CD8-positive, alpha-beta memory T cell (primary cell): ENCODE data around the gene RPL10. TPM values are rescaled to one million over a fixed set of nuclear protein-coding genes. Genes with fewer than 3 reads are reported as not detected.

ENCODE experiments used
- CTCF ChIA-PET: fragments of 350-600 bp; sonication (Branson Sonifier 250); formaldehyde crosslinking; loops from one replicate; lab custom pipeline; 2021; ENCODE audit warnings: antibody characterized with exemption; lab: Charles Lee
- POLR2A ChIA-PET: fragments of 350-600 bp; sonication (Branson Sonifier 250); formaldehyde crosslinking; loops from one replicate; lab custom pipeline; 2021; ENCODE audit warnings: antibody characterized with exemption; lab: Charles Lee
- DNase-seq, 5 donors: peaks; one replicate each; pipeline versions ENCODE4 v3.0.0 to v3.0.0-alpha.2; 2020 to 2022; ENCODE audit warnings: mixed read lengths in 1 of 5
- H3K27ac ChIP-seq: one replicate; pipeline ENCODE4 v1.7.0; 2013; ENCODE audit warnings: low read depth, mild to moderate bottlenecking, low read length, moderate library complexity
- H3K27me3 ChIP-seq: 2 replicates; pipeline ENCODE4 v1.7.0; 2013; ENCODE audit warnings: low read length, mild to moderate bottlenecking; ENCODE audit not compliant: insufficient read depth, poor library complexity, severe bottlenecking
- H3K36me3 ChIP-seq: 2 replicates; pipeline ENCODE4 v1.7.0; 2013; ENCODE audit warnings: mild to moderate bottlenecking, low read length, moderate library complexity; ENCODE audit not compliant: insufficient read depth
- H3K4me1 ChIP-seq: 2 replicates; pipeline ENCODE4 v1.7.0; 2013; ENCODE audit warnings: mild to moderate bottlenecking, low read length, moderate library complexity; ENCODE audit not compliant: insufficient read depth
- H3K4me3 ChIP-seq: 2 replicates; pipeline ENCODE4 v1.7.0; 2013; ENCODE audit warnings: mild to moderate bottlenecking, low read length
- H3K9me3 ChIP-seq: 2 replicates; pipeline ENCODE4 v1.7.0; 2013; ENCODE audit warnings: mild to moderate bottlenecking, low read length
- H3K27ac Mint-ChIP-seq, 8 donors: one replicate each; pipeline ENCODE4 v1.8.0; 2020 to 2021; ENCODE audit warnings: mixed read lengths in 8 of 8, mild to moderate bottlenecking in 6 of 8, inconsistent platforms in 3 of 8, moderate library complexity in 3 of 8
- H3K27me3 Mint-ChIP-seq, 2 donors: one replicate each; pipeline ENCODE4 v1.8.0; 2020 to 2021; ENCODE audit warnings: mixed read lengths in 2 of 2, mild to moderate bottlenecking in 1 of 2, moderate library complexity in 1 of 2
- H3K36me3 Mint-ChIP-seq, 3 donors: one replicate each; pipeline ENCODE4 v1.8.0; 2020 to 2021; ENCODE audit warnings: mixed read lengths in 3 of 3, inconsistent platforms in 1 of 3, mild to moderate bottlenecking in 1 of 3
- H3K4me1 Mint-ChIP-seq, 3 donors: one replicate each; pipeline ENCODE4 v1.8.0; 2020 to 2021; ENCODE audit warnings: mixed read lengths in 3 of 3, inconsistent platforms in 1 of 3, mild to moderate bottlenecking in 1 of 3
- H3K4me3 Mint-ChIP-seq, 7 donors: one replicate each; pipeline ENCODE4 v1.8.0; 2020 to 2021; ENCODE audit warnings: mixed read lengths in 7 of 7, mild to moderate bottlenecking in 6 of 7, moderate library complexity in 4 of 7, inconsistent platforms in 2 of 7
- H3K9me3 Mint-ChIP-seq, 5 donors: one replicate each; pipeline ENCODE4 v1.8.0; 2020 to 2022; ENCODE audit warnings: mixed read lengths in 5 of 5, mild to moderate bottlenecking in 3 of 5, moderate library complexity in 2 of 5, inconsistent platforms in 1 of 5
- polyA plus RNA-seq: library from polyadenylated mRNA; unstranded; fragments of 300-500 nt; fragmentation: Illumina TruSeq; gene quantifications from one replicate; pipeline ENCODE4 v1.2.3, GENCODE V29; 2021
- total RNA-seq, 2 experiments: library from RNA; stranded (reverse); gene quantifications; one replicate each; pipeline ENCODE4 v1.2.3, GENCODE V29; 2021

Gene RPL10
- total RNA-seq (1,000 to 10,000 TPM; 3,198 to 3,218 TPM), polyA plus RNA-seq (4,855 TPM)

DNA sequence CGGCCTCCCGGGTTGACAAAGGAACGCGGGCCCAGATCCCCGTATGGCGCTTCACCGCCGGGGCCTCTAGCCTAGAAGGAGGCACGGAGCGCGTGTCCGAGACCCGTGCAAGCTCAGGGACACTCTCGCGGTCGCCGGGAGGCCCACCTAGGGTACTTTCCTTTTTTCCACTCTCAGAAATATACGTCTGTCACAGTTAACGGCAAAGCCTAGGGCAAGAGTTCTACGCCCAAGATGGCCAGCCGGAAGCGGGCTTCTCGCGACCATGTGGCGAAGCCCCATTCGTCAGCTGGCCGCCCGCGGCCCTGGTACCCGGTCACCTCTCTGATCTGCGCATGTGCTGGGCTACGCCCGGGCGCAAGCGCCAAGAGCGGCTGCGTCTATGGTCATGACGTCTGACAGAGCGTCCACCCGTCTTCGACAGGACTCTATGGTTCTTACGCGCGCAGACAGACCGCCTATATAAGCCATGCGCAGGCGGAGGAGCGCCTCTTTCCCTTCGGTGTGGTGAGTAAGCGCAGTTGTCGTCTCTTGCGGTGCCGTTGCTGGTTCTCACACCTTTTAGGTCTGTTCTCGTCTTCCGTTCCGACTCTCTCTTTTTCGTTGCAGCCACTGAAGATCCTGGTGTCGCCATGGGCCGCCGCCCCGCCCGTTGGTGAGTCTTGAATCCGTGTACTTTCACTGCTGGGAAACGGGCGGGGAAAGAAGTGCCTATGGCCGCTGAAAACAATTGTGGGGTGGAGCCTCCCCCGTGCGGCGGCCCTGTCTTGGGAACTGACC is at the start of gene RPL10:
TSS of gene RPL10 (plus strand) at position 490 of the 780 bp plus-strand sequence. CDS start at position 633, 143 bp downstream.
- Histone ChIP-seq H3K9me3 (no peaks in the 10 kb centered on the region), H3K27ac (peak within 1 kb of the TSS; percentile 98), H3K4me1 (peaks cover 14% of the 10 kb centered on the region), H3K4me3 (peak within 1 kb of the TSS; percentile 89), H3K27me3 (no peaks in the 10 kb centered on the region), H3K36me3 (peaks cover 22% of the 10 kb centered on the region)
- Mint-ChIP-seq H3K4me3 (peak within 1 kb of the TSS; percentile 90 to 99 (median 97)), H3K36me3 (peaks cover 11 to 41% (median 11%) of the 10 kb centered on the region in 3 donors), H3K4me1 (peaks cover 19 to 33% (median 23%) of the 10 kb centered on the region in 3 donors), H3K27ac (peak within 1 kb of the TSS; percentile 92 to 100 (median 99)), H3K27me3 (peaks cover 0 to 15% of the 10 kb centered on the region in 2 donors), H3K9me3 (no peaks in the 10 kb centered on the region)
- DNase-seq = peak; percentile 75 to 96 (median 88)
- POLR2A ChIA-PET = interaction anchor here (0.6 to 2.9 kb wide), 16 partner anchors 12 to 427 kb away, joined by 3 to 20 read pairs (median 6); partner anchors contain the start of genes DNASE1L1, FAM3A, FLNA and HCFC1
- CTCF ChIA-PET = interaction anchor here (0.9 to 2.8 kb wide), 14 partner anchors 10 to 262 kb away, joined by 3 to 12 read pairs (median 4); partner anchors contain the start of genes ATP6AP1, SLC10A3 and TAFAZZIN

DNA sequence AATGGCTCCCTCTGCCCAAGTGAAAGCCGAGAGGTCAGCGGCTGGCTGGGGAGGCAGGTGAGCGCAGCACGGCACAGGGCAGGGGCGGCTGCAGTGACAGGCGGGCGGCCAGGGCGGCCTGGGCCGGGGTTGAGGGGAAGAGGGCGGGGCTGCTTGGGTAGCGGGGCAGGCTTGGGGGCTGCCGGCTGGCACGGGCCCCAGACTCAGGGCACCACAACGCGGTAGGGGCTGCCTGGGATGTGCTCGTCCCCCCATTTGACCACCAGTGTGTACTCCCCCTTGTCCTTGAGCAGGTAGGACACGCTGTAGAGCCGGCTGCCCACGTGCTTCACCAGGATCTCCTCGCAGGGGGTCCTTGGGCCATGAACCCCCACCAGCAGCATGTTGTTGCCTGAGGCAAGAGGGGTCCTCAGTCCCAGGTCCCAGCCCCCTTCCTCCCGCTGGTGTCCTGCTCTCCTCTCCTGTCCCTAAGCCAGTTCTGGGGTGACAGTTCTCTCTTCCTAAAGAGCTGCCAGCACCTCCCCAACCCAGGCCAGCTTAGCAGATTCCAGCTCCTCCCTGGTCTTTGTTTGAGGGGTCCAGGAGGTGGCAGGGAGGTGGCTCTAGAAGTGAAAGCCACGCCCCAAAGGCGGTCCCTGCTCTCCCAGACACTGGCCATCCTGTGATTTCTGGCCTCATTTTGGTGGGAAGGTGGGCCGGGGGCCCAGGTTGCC is 49.4 kb upstream of the RPL10 start:
- POLR2A ChIA-PET = interaction anchor here (1.2 to 1.7 kb wide), 2 partner anchors 20 to 22 kb away, joined by 4 to 5 read pairs; no protein-coding TSS in a partner anchor
- H3K4me3 Mint-ChIP-seq = peak overlapping the region in 5 of 7 donors; percentile 30 to 68 (median 52)
- CTCF ChIA-PET = no interaction called here
- peaks cover 0 to 2% (median 0%) of the 10 kb centered on the region in 5 donors for H3K9me3 Mint-ChIP-seq
- peaks cover 32% of the 10 kb centered on the region for H3K36me3 ChIP-seq
- peaks cover 0 to 59% (median 0%) of the 10 kb centered on the region in 3 donors for H3K36me3 Mint-ChIP-seq
- H3K9me3 ChIP-seq = no peaks in the 10 kb centered on the region
- peak in 2 of 5 donors; percentile 2 to 48 for DNase-seq
- peaks cover 57 to 64% (median 58%) of the 10 kb centered on the region in 3 donors for H3K4me1 Mint-ChIP-seq
- peaks cover 0 to 2% of the 10 kb centered on the region in 2 donors for H3K27me3 Mint-ChIP-seq
- peaks cover 62% of the 10 kb centered on the region for H3K4me1 ChIP-seq
- H3K27ac Mint-ChIP-seq = peak overlapping the region; percentile 34 to 99 (median 96)
- H3K27me3 ChIP-seq = no peaks in the 10 kb centered on the region
- no peak overlapping the region for H3K27ac ChIP-seq
- no peak overlapping the region for H3K4me3 ChIP-seq

DNA sequence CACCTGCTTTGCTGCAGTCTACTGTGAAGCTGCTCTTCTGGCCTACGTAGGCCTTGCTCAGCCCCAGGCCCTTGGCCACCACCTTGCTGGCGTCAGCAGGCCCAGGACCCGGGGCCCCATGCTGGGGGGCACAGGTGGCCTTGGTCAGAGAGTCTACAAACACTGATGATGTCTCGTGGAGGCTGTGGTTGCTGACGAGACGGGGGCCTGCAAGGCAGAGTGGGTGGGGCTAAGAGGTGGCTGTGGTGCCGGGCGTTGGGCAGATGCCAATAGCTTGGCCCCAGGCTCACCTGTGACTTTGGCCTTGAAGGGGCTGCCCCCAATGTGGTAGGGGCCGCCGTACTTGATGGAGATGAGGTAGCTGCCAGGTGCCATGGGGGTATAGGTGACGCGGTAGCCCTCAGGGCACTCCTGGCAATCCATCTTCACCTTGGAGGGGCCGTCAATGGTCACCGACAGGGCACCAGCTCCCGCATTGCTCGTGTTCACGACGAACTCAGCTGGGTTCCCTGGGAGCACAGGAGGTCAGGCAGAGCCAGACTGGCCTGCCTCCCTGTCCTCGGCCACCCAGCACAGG is 48.7 kb upstream of the RPL10 start:
- H3K4me3 ChIP-seq = no peak overlapping the region
- Mint-ChIP-seq H3K36me3 (peaks cover 0 to 66% (median 0%) of the 10 kb centered on the region in 3 donors), H3K9me3 (peaks cover 0 to 2% (median 0%) of the 10 kb centered on the region in 5 donors), H3K27me3 (peaks cover 0 to 2% of the 10 kb centered on the region in 2 donors), H3K4me1 (peaks cover 61 to 71% (median 65%) of the 10 kb centered on the region in 3 donors), H3K4me3 (peak overlapping the region in 3 of 7 donors; percentile 68 to 75 (median 75)), H3K27ac (peak overlapping the region in 7 of 8 donors; percentile 34 to 98 (median 95))
- ChIA-PET CTCF (interaction anchor here (2.1 kb wide), 1 partner anchor 25 kb away, joined by 8 read pairs; the partner anchor contains the start of gene FLNA), POLR2A (interaction anchor here (1.2 to 1.7 kb wide), 2 partner anchors 19 to 22 kb away, joined by 4 to 5 read pairs; no protein-coding TSS in a partner anchor)
- no peak overlapping the region for H3K27ac ChIP-seq
- DNase-seq = peak in 2 of 5 donors; percentile 21 to 57
- H3K4me1 ChIP-seq = peaks cover 66% of the 10 kb centered on the region
- H3K27me3 ChIP-seq = no peaks in the 10 kb centered on the region
- H3K9me3 ChIP-seq = no peaks in the 10 kb centered on the region
- H3K36me3 ChIP-seq = peaks cover 38% of the 10 kb centered on the region

DNA sequence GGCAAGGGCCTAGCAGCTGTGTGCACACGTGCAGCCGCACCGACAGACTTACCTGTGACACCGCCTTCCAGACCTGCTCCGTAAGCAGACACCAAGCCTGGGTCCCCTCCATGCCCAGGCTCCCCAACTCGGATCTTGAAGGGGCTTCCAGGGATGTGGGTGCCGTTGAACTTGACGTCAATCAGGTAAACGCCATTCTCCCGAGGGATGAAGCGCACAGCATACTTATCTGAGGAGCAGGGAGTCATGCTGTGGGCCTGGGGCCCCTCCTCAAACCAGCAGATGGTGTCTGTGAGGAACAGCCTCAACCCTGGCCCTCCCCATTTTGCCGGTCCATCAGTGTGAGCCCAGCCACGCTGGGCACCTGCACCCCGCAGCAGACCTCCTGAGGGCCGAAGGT is 48.2 kb upstream of the RPL10 start:
- POLR2A ChIA-PET = interaction anchor here (1.7 kb wide), 1 partner anchor 19 kb away, joined by 5 read pairs; no protein-coding TSS in a partner anchor
- Histone ChIP-seq H3K27ac (no peak overlapping the region), H3K36me3 (peaks cover 38% of the 10 kb centered on the region), H3K27me3 (no peaks in the 10 kb centered on the region), H3K9me3 (no peaks in the 10 kb centered on the region), H3K4me3 (no peak overlapping the region), H3K4me1 (peaks cover 70% of the 10 kb centered on the region)
- Mint-ChIP-seq H3K36me3 (peaks cover 0 to 70% (median 0%) of the 10 kb centered on the region in 3 donors), H3K4me1 (peaks cover 62 to 76% (median 65%) of the 10 kb centered on the region in 3 donors), H3K9me3 (peaks cover 0 to 2% (median 0%) of the 10 kb centered on the region in 5 donors), H3K4me3 (peak overlapping the region in 4 of 7 donors; percentile 8 to 75 (median 66)), H3K27me3 (peaks cover 0 to 2% of the 10 kb centered on the region in 2 donors), H3K27ac (peak overlapping the region; percentile 34 to 100 (median 96))
- DNase-seq = peak in 1 of 5 donors; percentile 19
- CTCF ChIA-PET = interaction anchor here (1.9 to 2.1 kb wide), 2 partner anchors 19 to 24 kb away, joined by 5 to 8 read pairs; partner anchors contain the start of gene FLNA

DNA sequence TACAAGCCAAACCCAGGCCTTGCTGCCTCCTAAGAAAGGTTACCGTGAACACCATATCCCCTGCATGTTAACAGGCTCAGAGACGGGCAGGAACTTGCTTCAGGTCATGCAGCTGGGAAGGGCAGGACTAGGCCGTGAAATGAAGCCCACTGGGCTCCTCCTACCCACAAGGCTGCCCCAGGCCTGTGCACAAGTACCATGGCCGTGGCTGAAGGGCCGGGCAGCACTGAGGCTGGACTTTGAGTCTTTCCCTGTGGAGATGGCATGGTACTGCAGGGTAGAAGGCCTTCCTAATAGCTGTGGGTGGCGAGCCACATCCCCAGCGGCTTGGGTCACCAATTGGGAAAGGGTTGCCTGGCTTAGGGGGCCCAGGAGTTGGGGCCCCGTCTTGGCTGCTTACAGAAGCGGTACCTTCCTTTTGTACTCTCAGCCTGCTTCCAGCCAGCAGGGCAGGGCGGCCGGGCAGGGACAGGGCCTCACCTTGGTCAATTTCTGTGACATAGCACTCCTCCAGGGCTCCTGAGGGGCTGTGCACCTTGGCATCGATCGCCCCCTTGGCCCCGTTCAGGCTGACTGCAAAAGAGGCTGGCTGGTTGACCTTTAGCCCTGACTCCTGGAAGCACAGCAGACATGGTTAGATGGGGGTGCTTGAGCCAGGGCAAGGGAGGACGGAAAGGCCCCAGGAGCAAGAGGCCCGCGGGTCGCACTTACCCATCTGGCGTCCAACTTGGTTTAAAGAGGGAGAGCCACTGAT is 47.6 kb upstream of the RPL10 start:
- Mint-ChIP-seq H3K4me3 (peak overlapping the region; percentile 27 to 87 (median 75)), H3K4me1 (peaks cover 63 to 76% (median 65%) of the 10 kb centered on the region in 3 donors), H3K27me3 (peaks cover 0 to 2% of the 10 kb centered on the region in 2 donors), H3K36me3 (peaks cover 0 to 72% (median 0%) of the 10 kb centered on the region in 3 donors), H3K27ac (peak overlapping the region; percentile 82 to 100 (median 96)), H3K9me3 (peaks cover 0 to 2% (median 0%) of the 10 kb centered on the region in 5 donors)
- H3K27ac ChIP-seq = no peak overlapping the region
- no peak overlapping the region for H3K4me3 ChIP-seq
- DNase-seq = peak in 1 of 5 donors; percentile 38
- ChIA-PET CTCF (interaction anchor here (1.9 to 2.1 kb wide), 2 partner anchors 18 to 23 kb away, joined by 5 to 8 read pairs; partner anchors contain the start of gene FLNA), POLR2A (interaction anchor here (0.6 kb wide), 1 partner anchor 195 kb away, joined by 4 read pairs; no protein-coding TSS in a partner anchor)
- peaks cover 38% of the 10 kb centered on the region for H3K36me3 ChIP-seq
- H3K27me3 ChIP-seq = no peaks in the 10 kb centered on the region
- H3K4me1 ChIP-seq = peaks cover 75% of the 10 kb centered on the region
- no peaks in the 10 kb centered on the region for H3K9me3 ChIP-seq

DNA sequence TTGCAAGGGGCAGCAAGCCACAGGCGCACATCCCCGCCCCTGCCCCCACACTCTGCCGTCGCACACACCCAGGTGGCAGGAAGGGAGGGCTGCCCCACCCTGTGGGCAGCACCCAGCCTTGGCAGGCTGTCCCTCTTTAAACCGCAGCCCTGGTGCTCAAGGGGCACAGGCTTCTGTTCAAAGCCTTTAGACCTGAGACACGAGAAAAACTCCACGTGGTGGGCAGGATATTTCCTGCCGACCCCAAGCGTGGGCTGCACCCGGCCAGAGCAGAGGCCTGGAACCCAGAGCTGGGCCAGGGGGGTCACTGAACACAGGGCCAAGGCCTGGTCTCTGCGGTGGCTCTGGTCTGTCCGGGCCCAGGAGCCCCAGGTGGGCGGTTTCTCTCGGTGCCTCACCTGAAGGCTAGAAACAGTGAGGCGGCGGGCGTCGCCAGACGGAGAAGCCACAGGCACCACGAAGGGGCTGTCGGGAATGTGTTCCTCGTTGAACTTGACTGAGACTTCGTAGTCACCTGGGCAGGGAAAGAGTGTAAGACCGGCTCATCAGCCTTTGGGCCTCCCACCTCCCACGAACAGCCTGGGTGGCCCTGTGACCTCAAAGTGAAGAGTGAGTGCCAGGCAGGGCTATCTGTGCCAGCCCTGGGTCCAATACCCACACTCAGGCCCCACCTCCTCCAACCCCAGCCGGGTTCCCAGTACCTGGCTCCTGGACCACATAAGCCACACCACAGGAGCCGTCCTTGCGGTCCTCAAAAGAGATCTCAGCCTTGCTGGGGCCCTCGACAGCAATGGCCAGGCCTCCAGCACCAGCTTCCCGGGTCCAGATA is 46.8 kb upstream of the RPL10 start:
- Histone ChIP-seq H3K27ac (peak overlapping the region; percentile 47), H3K4me3 (no peak overlapping the region), H3K36me3 (peaks cover 38% of the 10 kb centered on the region), H3K4me1 (peaks cover 75% of the 10 kb centered on the region), H3K9me3 (no peaks in the 10 kb centered on the region), H3K27me3 (no peaks in the 10 kb centered on the region)
- peak in 4 of 5 donors; percentile 47 to 81 (median 72) for DNase-seq
- peaks cover 0 to 79% (median 0%) of the 10 kb centered on the region in 3 donors for H3K36me3 Mint-ChIP-seq
- peak overlapping the region; percentile 45 to 87 (median 75) for H3K4me3 Mint-ChIP-seq
- peaks cover 65 to 81% (median 67%) of the 10 kb centered on the region in 3 donors for H3K4me1 Mint-ChIP-seq
- POLR2A ChIA-PET = interaction anchor here (1.3 kb wide), 2 partner anchors 16 to 18 kb away, joined by 3 to 5 read pairs; no protein-coding TSS in a partner anchor
- H3K27ac Mint-ChIP-seq = peak overlapping the region; percentile 82 to 100 (median 96)
- peaks cover 0 to 2% (median 0%) of the 10 kb centered on the region in 5 donors for H3K9me3 Mint-ChIP-seq
- peaks cover 0 to 2% of the 10 kb centered on the region in 2 donors for H3K27me3 Mint-ChIP-seq
- CTCF ChIA-PET = interaction anchor here (1.9 to 2.1 kb wide), 2 partner anchors 17 to 23 kb away, joined by 5 to 8 read pairs; partner anchors contain the start of gene FLNA
